Endothelial cell of umbilical vein (primary cell): ENCODE results near the gene LOXL1. TPM values are rescaled to one million over a fixed set of nuclear protein-coding genes. Genes with fewer than 3 reads are reported as not detected.

Experiments
- BruUV-seq: library from RNA; stranded (reverse); fragments of 400-500 nt; replicated peaks from 2 replicates; lab custom pipeline; 2021; lab: Mats Ljungman, UMichigan
- CTCF ChIA-PET: fragments of 300-600, 350-600 bp; sonication (Branson Sonifier 250); formaldehyde crosslinking; loops from one replicate; lab custom pipeline; 2021; ENCODE audit warnings: antibody characterized with exemption, inconsistent platforms; lab: Charles Lee
- POLR2A ChIA-PET: fragments of 300-600, 350-600 bp; sonication (Branson Sonifier 250); formaldehyde crosslinking; loops from one replicate; lab custom pipeline; 2021; ENCODE audit warnings: antibody characterized with exemption, inconsistent platforms; lab: Charles Lee
- DNase-seq: peaks from one replicate; pipeline ENCODE4 v3.0.0-alpha.2; 2011; ENCODE audit warnings: low read depth, low spot score
- FAIRE-seq: peaks from 2 replicates; lab custom pipeline; 2011; peaks lifted over from hg19 to GRCh38; lab: Jason Lieb, UNC
- H2AFZ ChIP-seq: 2 replicates; pipeline ENCODE4 v1.6.0; 2012; ENCODE audit warnings: low read depth, low read length, control low read depth, inconsistent platforms
- H3K27ac ChIP-seq: 2 replicates; pipeline ENCODE4 v1.5.1; 2011; ENCODE audit warnings: low read depth, mild to moderate bottlenecking, control low read depth, low read length, moderate library complexity; ENCODE audit not compliant: insufficient read depth
- H3K27me3 ChIP-seq, 2 experiments: 2 replicates each; pipeline versions ENCODE4 v1.6.0 to v1.6.1; 2011; ENCODE audit warnings: low read length in 2 of 2, mixed read lengths in 1 of 2; ENCODE audit not compliant: control insufficient read depth in 2 of 2, insufficient read depth in 2 of 2
- H3K36me3 ChIP-seq, 2 experiments: 2 replicates in 1 of 2; 3 replicates in 1 of 2; pipeline ENCODE4 v1.5.1; 2011; ENCODE audit warnings: low read length in 2 of 2, mild to moderate bottlenecking in 1 of 2, moderate library complexity in 1 of 2; ENCODE audit not compliant: control insufficient read depth in 2 of 2, insufficient read depth in 2 of 2; ENCODE audit errors: extremely low read depth in 1 of 2
- H3K4me1 ChIP-seq: 3 replicates; pipeline ENCODE4 v1.5.1; 2011; ENCODE audit warnings: mild to moderate bottlenecking, low read length; ENCODE audit not compliant: control insufficient read depth, insufficient read depth; ENCODE audit errors: extremely low read depth
- H3K4me2 ChIP-seq: 2 replicates; pipeline ENCODE4 v1.6.1; 2011; ENCODE audit warnings: low read length, control low read depth, mixed read lengths; ENCODE audit not compliant: insufficient read depth
- H3K4me3 ChIP-seq, 3 experiments: fragments of 200-600 bp in 1 of 3; sonication (generic), shearing (Covaris generic) in 1 of 3; replicated peaks in 1 of 3; 2 replicates each; pipeline ENCODE4 v1.5.1; 2011 to 2016; ENCODE audit warnings: control low read depth in 3 of 3, low read length in 3 of 3, mild to moderate bottlenecking in 2 of 3, inconsistent platforms in 1 of 3, low read depth in 1 of 3, moderate library complexity in 1 of 3; ENCODE audit not compliant: insufficient read depth in 1 of 3
- H3K79me2 ChIP-seq: 2 replicates; pipeline ENCODE4 v1.6.0; 2012; ENCODE audit warnings: low read length, inconsistent platforms; ENCODE audit not compliant: control insufficient read depth, insufficient read depth
- H3K9ac ChIP-seq: replicated peaks from 2 replicates; pipeline ENCODE3; 2011; ENCODE audit warnings: low read length, control low read depth; ENCODE audit not compliant: insufficient read depth; ENCODE audit errors: extremely low read depth
- H3K9me1 ChIP-seq: replicated peaks from 3 replicates; pipeline ENCODE4 v1.6.0; 2011; ENCODE audit warnings: mild to moderate bottlenecking, low read length; ENCODE audit not compliant: control insufficient read depth, insufficient read depth; ENCODE audit errors: extremely low read depth
- H3K9me3 ChIP-seq: replicated peaks from 2 replicates; pipeline ENCODE4 v1.5.1; 2012; ENCODE audit warnings: low read length, inconsistent platforms; ENCODE audit not compliant: control insufficient read depth, insufficient read depth
- H4K20me1 ChIP-seq: replicated peaks from 2 replicates; pipeline ENCODE3; 2011; ENCODE audit warnings: mild to moderate bottlenecking, low read length; ENCODE audit not compliant: control insufficient read depth, insufficient read depth; ENCODE audit errors: extremely low read depth
- EZH2 ChIP-seq: IDR thresholded peaks from 2 replicates; pipeline ENCODE4 v1.6.1; 2012; ENCODE audit warnings: borderline replicate concordance, low read depth, mild to moderate bottlenecking, moderate library complexity, low read length, inconsistent platforms; ENCODE audit not compliant: severe bottlenecking
- FOS ChIP-seq: IDR thresholded peaks from 2 replicates; pipeline ENCODE4 v1.6.1; 2011; ENCODE audit warnings: mild to moderate bottlenecking, low read length, moderate library complexity, borderline replicate concordance; ENCODE audit not compliant: insufficient read depth
- GATA2 ChIP-seq: IDR thresholded peaks from 2 replicates; pipeline ENCODE4 v1.7.0; 2011; ENCODE audit warnings: low read depth, mild to moderate bottlenecking, moderate library complexity, mixed read lengths, low read length; ENCODE audit not compliant: insufficient read length, insufficient read depth
- JUN ChIP-seq: IDR thresholded peaks from 2 replicates; pipeline ENCODE4 v1.6.1; 2011; ENCODE audit warnings: borderline replicate concordance, low read depth; ENCODE audit not compliant: insufficient read length, insufficient read depth
- MYC ChIP-seq: IDR thresholded peaks from one replicate; pipeline ENCODE4 v1.6.1; 2011; ENCODE audit warnings: mild to moderate bottlenecking, low read depth, low read length
- POLR2A ChIP-seq: IDR thresholded peaks from 2 replicates; pipeline ENCODE4 v1.6.1; 2012; ENCODE audit warnings: low read depth, mild to moderate bottlenecking, control low read depth, low read length
- POLR2AphosphoS5 ChIP-seq: IDR thresholded peaks from 2 replicates; pipeline ENCODE4 v1.6.1; 2012; ENCODE audit warnings: low read depth, mild to moderate bottlenecking, control low read depth, low read length, moderate library complexity; ENCODE audit not compliant: insufficient read depth
- dilution Hi-C: fragments of 300-500 bp; cut with MboI; formaldehyde crosslinking; loops from one replicate; pipeline ENCODE4 v1.15.0; 2019; ENCODE audit warnings: low sequenced_read_pairs; ENCODE audit not compliant: extremely low pct_ligation_motif_present
- intact Hi-C: fragments of 100-400 bp; cut with micrococcal nuclease; formaldehyde crosslinking; loops from one replicate; pipeline ENCODE4 v1.10.0; 2022
- polyA plus RNA-seq, 4 experiments: library from polyadenylated mRNA; depleted of rRNA in 3 of 4; stranded (reverse) in 3 of 4; unstranded in 1 of 4; fragments of >200 nt; gene quantifications; 2 replicates each; pipeline versions ENCODE4 v1.2.1 to v1.2.3, GENCODE V29; 2011 to 2012; ENCODE audit warnings: missing spikeins in 1 of 4
- total RNA-seq: library from RNA; stranded (reverse); gene quantifications from 2 replicates; pipeline ENCODE4 v1.2.3, GENCODE V29; 2021
- TF ChIP-seq, protein P1 (sequence below), 2 donors: IDR thresholded peaks; 1 replicate in 1 of 2; 2 replicates in 1 of 2; pipeline ENCODE4 v1.5.1; 2011; ENCODE audit warnings: low read length in 2 of 2, mild to moderate bottlenecking in 2 of 2, moderate library complexity in 2 of 2, control low read depth in 1 of 2, inconsistent platforms in 1 of 2, low read depth in 1 of 2; ENCODE audit not compliant: insufficient read depth in 1 of 2; ENCODE audit errors: extremely low read depth in 1 of 2
- TF ChIP-seq, protein P2 (sequence below): IDR thresholded peaks from 2 replicates; pipeline ENCODE4 v1.6.1; 2011; ENCODE audit not compliant: insufficient read depth, insufficient read length

LOXL1 gene
- total and polyA plus RNA-seq, 2 donors (not counting 3 experiments of a cell fraction or from before 2014, with no cell fraction given): 5.2 to 14.4 TPM

DNA sequence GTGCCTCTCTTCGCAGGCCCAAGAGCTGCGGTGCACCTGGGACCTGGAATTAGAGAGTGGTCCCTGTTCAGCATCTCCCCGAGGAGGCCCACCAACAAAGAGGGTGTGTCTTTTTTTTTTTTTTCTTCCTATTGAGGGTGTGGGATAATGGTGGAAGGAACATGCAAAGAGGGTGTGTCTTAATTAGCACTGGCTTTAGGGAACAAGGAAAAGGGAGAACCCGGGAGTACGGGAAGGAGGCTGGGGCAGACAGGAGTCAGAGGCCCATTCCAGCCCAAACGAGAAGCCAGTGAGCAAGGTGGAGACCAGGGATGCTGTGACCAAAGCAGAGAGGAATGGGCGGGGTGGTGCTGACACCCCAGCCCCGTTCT is 429 bp upstream of the LOXL1 start:
- Histone ChIP-seq H3K4me2 (no peak overlapping the region), H3K9me3 (no peaks in the 10 kb centered on the region), H3K36me3 (no peaks in the 10 kb centered on the region), H3K4me3 (no peak overlapping the region), H3K27ac (no peak overlapping the region), H3K9me1 (no peaks in the 10 kb centered on the region), H3K27me3 (no peaks in the 10 kb centered on the region), H2AFZ (no peak overlapping the region), H4K20me1 (no peaks in the 10 kb centered on the region), H3K79me2 (no peaks in the 10 kb centered on the region), H3K9ac (no peak overlapping the region), H3K4me1 (peaks cover 21% of the 10 kb centered on the region)
- intact Hi-C loops (loop anchor here (1.0 to 2.0 kb wide), 2 partner anchors 25 to 69 kb away; partner anchors contain the start of gene PML), dilution Hi-C loops (no loop called here)
- CTCF ChIA-PET: interaction anchor here (0.7 to 3.0 kb wide), 8 partner anchors 9 to 111 kb away, joined by 3 to 16 read pairs (median 4); no protein-coding TSS in a partner anchor
- TF ChIP-seq, protein P1, sequence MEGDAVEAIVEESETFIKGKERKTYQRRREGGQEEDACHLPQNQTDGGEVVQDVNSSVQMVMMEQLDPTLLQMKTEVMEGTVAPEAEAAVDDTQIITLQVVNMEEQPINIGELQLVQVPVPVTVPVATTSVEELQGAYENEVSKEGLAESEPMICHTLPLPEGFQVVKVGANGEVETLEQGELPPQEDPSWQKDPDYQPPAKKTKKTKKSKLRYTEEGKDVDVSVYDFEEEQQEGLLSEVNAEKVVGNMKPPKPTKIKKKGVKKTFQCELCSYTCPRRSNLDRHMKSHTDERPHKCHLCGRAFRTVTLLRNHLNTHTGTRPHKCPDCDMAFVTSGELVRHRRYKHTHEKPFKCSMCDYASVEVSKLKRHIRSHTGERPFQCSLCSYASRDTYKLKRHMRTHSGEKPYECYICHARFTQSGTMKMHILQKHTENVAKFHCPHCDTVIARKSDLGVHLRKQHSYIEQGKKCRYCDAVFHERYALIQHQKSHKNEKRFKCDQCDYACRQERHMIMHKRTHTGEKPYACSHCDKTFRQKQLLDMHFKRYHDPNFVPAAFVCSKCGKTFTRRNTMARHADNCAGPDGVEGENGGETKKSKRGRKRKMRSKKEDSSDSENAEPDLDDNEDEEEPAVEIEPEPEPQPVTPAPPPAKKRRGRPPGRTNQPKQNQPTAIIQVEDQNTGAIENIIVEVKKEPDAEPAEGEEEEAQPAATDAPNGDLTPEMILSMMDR (IDR thresholded peaks at IDR 0.05; ENCODE audit: extremely low read depth in 1 of 2, insufficient read depth in 1 of 2, low read depth in 1 of 2, low read length in 2 of 2): no peak
- TF ChIP-seq POLR2AphosphoS5 (no peak), POLR2A (no peak), FOS (no peak), JUN (no peak), GATA2 (no peak), MYC (no peak), EZH2 (no peak)
- TF ChIP-seq, protein P2, sequence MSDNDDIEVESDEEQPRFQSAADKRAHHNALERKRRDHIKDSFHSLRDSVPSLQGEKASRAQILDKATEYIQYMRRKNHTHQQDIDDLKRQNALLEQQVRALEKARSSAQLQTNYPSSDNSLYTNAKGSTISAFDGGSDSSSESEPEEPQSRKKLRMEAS: no peak
- FAIRE-seq (no peak), DNase-seq (no peak)
- POLR2A ChIA-PET: interaction anchor here (1.2 kb wide), 1 partner anchor 10 kb away, joined by 3 read pairs; no protein-coding TSS in a partner anchor
- no TSS peak for BruUV-seq
